SIG-M5 treated with dmso at 0.1 percent for 504 hours (cell line): ENCODE data around the gene PPFIA2.
A peak's percentile ranks its signal among the peaks of the same experiment; 100 is the strongest.

Experiments
- DNase-seq: peaks from one replicate; lab custom pipeline; 2025; ENCODE audit not compliant: unreplicated experiment; lab: John Stamatoyannopoulos, UW

The PPFIA2 gene

GRCh38 chr12:81759190-81760051 lies at the start of gene PPFIA2:
TSS of gene PPFIA2 (minus strand) at chr12:81759350.
- DNase-seq, result no peak

- DNase-seq, result no peak
Measured at GRCh38 chr12:81800298-81801148, 41.4 kb upstream of the PPFIA2 start.

GRCh38 chr12:81798294-81798693 lies 39.1 kb upstream of the PPFIA2 start:
- no peak for DNase-seq

- peak; percentile 4 for DNase-seq
Measured at GRCh38 chr12:81797100-81797499, 38.0 kb upstream of the PPFIA2 start.

GRCh38 chr12:81792666-81793065 lies 33.5 kb upstream of the PPFIA2 start:
- no peak for DNase-seq

- no peak for DNase-seq
Measured at GRCh38 chr12:81779216-81779615, 20.1 kb upstream of the PPFIA2 start.

- no peak for DNase-seq
Measured at GRCh38 chr12:81778719-81779118, 19.6 kb upstream of the PPFIA2 start.

GRCh38 chr12:81758421-81759189 lies 545 bp downstream of the PPFIA2 start:
- DNase-seq, result no peak

- DNase-seq, result no peak
Measured at GRCh38 chr12:81757731-81758365, 1.3 kb downstream of the PPFIA2 start.

- DNase-seq, result no peak
Measured at GRCh38 chr12:81729781-81730180, 29.4 kb downstream of the PPFIA2 start.

GRCh38 chr12:81727391-81727790 lies 31.8 kb downstream of the PPFIA2 start:
- no peak for DNase-seq

- no peak for DNase-seq
Measured at GRCh38 chr12:81726634-81727033, 32.5 kb downstream of the PPFIA2 start.

- no peak for DNase-seq
Measured at GRCh38 chr12:81723361-81723760, 35.8 kb downstream of the PPFIA2 start.

- DNase-seq, result no peak
Measured at GRCh38 chr12:81722004-81722403, 37.1 kb downstream of the PPFIA2 start.

- no peak for DNase-seq
Measured at GRCh38 chr12:81718616-81719015, 40.5 kb downstream of the PPFIA2 start.

- no peak for DNase-seq
Measured at GRCh38 chr12:81712536-81712935, 46.6 kb downstream of the PPFIA2 start.

GRCh38 chr12:81705586-81705985 lies 53.6 kb downstream of the PPFIA2 start:
- no peak for DNase-seq

- DNase-seq, result no peak
Measured at GRCh38 chr12:81699551-81699950, 59.6 kb downstream of the PPFIA2 start.

- no peak for DNase-seq
Measured at GRCh38 chr12:81692008-81692407, 67.1 kb downstream of the PPFIA2 start.

GRCh38 chr12:81683881-81684280 lies 75.3 kb downstream of the PPFIA2 start:
- DNase-seq, result no peak

GRCh38 chr12:81679614-81680013 lies 79.5 kb downstream of the PPFIA2 start:
- no peak for DNase-seq
